ENCODE data around the gene GLRA1.

GRCh38 chr5:151786468-151786867 is 138.2 kb downstream of the GLRA1 start:
- TF ChIP-seq CEBPB (IDR thresholded peaks at IDR 0.05; ENCODE audit: low read depth, low read length) (no peak), POLR2A (IDR thresholded peaks at IDR 0.05; ENCODE audit: low read depth, low read length) (no peak), MAFK (IDR thresholded peaks at IDR 0.05; ENCODE audit: low read depth, low read length) (no peak), SMC3 (IDR thresholded peaks at IDR 0.05; ENCODE audit: low read depth, low read length) (no peak), CHD1 (IDR thresholded peaks at IDR 0.05; ENCODE audit: low read depth, low read length) (no peak), ELK1 (IDR thresholded peaks at IDR 0.05; ENCODE audit: borderline replicate concordance, low read depth, low read length) (no peak), BHLHE40 (IDR thresholded peaks at IDR 0.05; ENCODE audit: low read depth, low read length) (no peak)
- TF ChIP-seq, protein P1, sequence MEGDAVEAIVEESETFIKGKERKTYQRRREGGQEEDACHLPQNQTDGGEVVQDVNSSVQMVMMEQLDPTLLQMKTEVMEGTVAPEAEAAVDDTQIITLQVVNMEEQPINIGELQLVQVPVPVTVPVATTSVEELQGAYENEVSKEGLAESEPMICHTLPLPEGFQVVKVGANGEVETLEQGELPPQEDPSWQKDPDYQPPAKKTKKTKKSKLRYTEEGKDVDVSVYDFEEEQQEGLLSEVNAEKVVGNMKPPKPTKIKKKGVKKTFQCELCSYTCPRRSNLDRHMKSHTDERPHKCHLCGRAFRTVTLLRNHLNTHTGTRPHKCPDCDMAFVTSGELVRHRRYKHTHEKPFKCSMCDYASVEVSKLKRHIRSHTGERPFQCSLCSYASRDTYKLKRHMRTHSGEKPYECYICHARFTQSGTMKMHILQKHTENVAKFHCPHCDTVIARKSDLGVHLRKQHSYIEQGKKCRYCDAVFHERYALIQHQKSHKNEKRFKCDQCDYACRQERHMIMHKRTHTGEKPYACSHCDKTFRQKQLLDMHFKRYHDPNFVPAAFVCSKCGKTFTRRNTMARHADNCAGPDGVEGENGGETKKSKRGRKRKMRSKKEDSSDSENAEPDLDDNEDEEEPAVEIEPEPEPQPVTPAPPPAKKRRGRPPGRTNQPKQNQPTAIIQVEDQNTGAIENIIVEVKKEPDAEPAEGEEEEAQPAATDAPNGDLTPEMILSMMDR (conservative IDR thresholded peaks at IDR 0.05; ENCODE audit: low read depth, low read length): no peak
